ENCODE data around the gene ADCY2.

Gene ADCY2

GRCh38 chr5:7867260-7867659 is 471.3 kb downstream of the ADCY2 start:
- TF ChIP-seq GABPA (IDR thresholded peaks at IDR 0.05; ENCODE audit: low read depth) (no peak), POLR2AphosphoS5 (IDR thresholded peaks at IDR 0.05; ENCODE audit: low read depth) (no peak), REST (IDR thresholded peaks at IDR 0.05; ENCODE audit: insufficient replicate concordance, low read depth) (no peak), SPI1 (IDR thresholded peaks at IDR 0.05; ENCODE audit: borderline replicate concordance, low read depth) (no peak)
- TF ChIP-seq, protein P1, sequence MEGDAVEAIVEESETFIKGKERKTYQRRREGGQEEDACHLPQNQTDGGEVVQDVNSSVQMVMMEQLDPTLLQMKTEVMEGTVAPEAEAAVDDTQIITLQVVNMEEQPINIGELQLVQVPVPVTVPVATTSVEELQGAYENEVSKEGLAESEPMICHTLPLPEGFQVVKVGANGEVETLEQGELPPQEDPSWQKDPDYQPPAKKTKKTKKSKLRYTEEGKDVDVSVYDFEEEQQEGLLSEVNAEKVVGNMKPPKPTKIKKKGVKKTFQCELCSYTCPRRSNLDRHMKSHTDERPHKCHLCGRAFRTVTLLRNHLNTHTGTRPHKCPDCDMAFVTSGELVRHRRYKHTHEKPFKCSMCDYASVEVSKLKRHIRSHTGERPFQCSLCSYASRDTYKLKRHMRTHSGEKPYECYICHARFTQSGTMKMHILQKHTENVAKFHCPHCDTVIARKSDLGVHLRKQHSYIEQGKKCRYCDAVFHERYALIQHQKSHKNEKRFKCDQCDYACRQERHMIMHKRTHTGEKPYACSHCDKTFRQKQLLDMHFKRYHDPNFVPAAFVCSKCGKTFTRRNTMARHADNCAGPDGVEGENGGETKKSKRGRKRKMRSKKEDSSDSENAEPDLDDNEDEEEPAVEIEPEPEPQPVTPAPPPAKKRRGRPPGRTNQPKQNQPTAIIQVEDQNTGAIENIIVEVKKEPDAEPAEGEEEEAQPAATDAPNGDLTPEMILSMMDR (IDR thresholded peaks at IDR 0.05; ENCODE audit: insufficient read depth, low read length) = no peak
- no peak overlapping the region for H3K4me3 ChIP-seq (replicated peaks; ENCODE audit: insufficient read depth, low read length)

DNA sequence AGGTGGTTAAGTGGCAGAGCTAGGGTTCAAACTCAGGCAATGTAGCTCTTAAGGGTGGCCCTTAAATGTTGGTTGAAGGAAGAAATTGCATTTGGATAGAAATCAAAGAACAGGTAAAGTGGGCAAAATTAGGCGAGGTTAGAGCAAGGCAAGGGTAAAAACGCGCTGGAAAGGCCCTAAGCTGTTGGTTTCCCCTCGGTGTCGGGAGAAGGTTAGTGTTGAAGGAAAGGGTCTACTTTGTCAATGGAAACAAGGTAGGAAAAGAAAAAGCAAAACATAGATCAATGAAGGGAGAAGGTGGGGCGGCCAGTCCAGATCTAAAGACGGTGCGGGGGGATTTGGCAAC is 472.5 kb downstream of the ADCY2 start:
- TF ChIP-seq REST (IDR thresholded peaks at IDR 0.05; ENCODE audit: insufficient replicate concordance, low read depth) (no peak), POLR2AphosphoS5 (IDR thresholded peaks at IDR 0.05; ENCODE audit: low read depth) (no peak), GABPA (IDR thresholded peaks at IDR 0.05; ENCODE audit: low read depth) (no peak), SPI1 (IDR thresholded peaks at IDR 0.05; ENCODE audit: borderline replicate concordance, low read depth) (no peak)
- TF ChIP-seq, protein P1 (IDR thresholded peaks at IDR 0.05; ENCODE audit: insufficient read depth, low read length) = no peak

More at GRCh38 chr5:7867260-7867659, 471.3 kb downstream of the ADCY2 start:
- DNase-seq (ENCODE audit: low read depth in 1 of 2, low spot score in 1 of 2) = no peak
- Histone ChIP-seq H3K27me3 (ENCODE audit: insufficient read depth, poor library complexity, severe bottlenecking) (no peaks in the 10 kb centered on the region), H3K27ac (replicated peaks) (no peak overlapping the region)

DNA sequence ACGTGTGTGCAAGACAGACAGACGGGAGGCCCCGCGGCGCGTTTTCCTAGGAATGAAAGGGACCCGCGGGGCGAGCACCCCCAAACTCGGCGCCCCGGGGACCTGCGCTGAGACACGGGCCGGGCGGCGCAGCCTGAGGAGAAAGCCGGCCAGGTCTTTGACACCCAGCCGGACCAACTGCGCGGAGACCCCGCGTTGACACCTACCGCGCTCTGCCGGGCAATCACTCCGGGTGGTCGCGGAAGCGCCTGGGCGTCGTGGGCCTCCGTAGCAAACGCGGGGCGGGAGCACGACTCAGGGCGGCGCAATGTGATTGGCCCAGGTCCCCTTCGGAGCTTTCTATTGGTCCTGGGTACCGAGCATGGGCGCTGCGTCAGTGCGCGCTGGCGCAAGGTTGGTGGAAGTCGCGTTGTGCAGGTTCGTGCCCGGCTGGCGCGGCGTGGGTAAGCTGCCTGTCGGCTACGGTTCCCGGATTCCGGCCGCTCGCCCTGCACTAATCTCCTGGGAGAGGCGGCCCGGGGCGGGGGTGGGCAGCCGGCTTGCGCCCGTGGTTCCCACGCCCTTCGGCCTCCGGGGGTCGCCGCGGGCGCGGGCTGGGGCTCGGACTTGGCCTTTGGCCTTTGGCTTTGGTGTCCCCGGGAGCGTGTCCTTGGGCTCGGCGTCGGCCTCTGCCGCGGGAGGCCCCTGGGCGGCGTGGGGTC is 473.0 kb downstream of the ADCY2 start, which contains the start of the genes FASTKD3 and MTRR:
Gene FASTKD3, minus strand, starts transcription at position 259 of the 701 bp plus-strand sequence. CDS start 948 bp downstream, outside the sequence.
Gene MTRR, plus strand, starts transcription at position 376 of the 701 bp plus-strand sequence. CDS start 1,647 bp downstream, outside the sequence.
- H3K27me3 ChIP-seq (ENCODE audit: insufficient read depth, poor library complexity, severe bottlenecking) = no peaks in the 10 kb centered on the region
- peak; percentile 82 to 94 for DNase-seq (ENCODE audit: low read depth in 1 of 2, low spot score in 1 of 2)
- TF ChIP-seq REST (IDR thresholded peaks at IDR 0.05; ENCODE audit: insufficient replicate concordance, low read depth) (no peak), POLR2AphosphoS5 (IDR thresholded peaks at IDR 0.05; ENCODE audit: low read depth) (peak; percentile 81)
- peak within 1 kb of the TSS; percentile 85 for H3K4me3 ChIP-seq (replicated peaks; ENCODE audit: insufficient read depth, low read length)
- peak within 1 kb of the TSS; percentile 73 for H3K27ac ChIP-seq (replicated peaks)

More for the DNA sequence above, 472.5 kb downstream of the ADCY2 start:
- Histone ChIP-seq H3K4me3 (replicated peaks; ENCODE audit: insufficient read depth, low read length) (peak overlapping the region; percentile 85), H3K27me3 (ENCODE audit: insufficient read depth, poor library complexity, severe bottlenecking) (no peaks in the 10 kb centered on the region), H3K27ac (replicated peaks) (peak overlapping the region; percentile 73)
- no peak for DNase-seq (ENCODE audit: low read depth in 1 of 2, low spot score in 1 of 2)

All from HL-60 (cell line).